GM19035 (cell line): ENCODE data around the gene STXBP5.
A peak's percentile ranks its signal among the peaks of the same experiment; 100 is the strongest.
"Not testable (repeated sequence)": the region's sequence is repeated elsewhere in the genome, so short reads cannot be mapped to it uniquely, and the experiment has no call there.

ENCODE experiments used
- ATAC-seq: cut with Tn5 transposase; IDR thresholded peaks from one replicate; pipeline ENCODE4 v1.9.1; 2021; ENCODE audit not compliant: unreplicated experiment

Gene STXBP5

DNA sequence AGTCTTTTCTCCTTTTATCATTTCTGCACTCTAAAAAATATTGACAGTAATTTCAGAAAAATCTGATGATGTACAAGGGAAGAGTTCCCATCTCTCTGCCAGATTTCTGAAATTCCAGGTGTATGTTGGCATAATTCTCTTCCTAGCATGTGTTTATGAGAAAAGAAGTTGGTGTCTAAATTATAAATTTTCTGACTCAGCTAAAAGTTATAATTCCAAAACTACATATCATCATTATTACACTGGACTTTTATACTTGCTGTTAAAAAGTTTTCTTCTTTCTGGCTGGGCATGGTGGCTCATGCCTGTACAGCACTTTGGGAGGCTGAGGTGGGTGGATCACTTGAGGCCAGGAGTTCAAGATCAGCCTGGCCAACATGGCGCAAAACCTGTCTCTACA lies 168.6 kb downstream of the STXBP5 start:
- ATAC-seq: no peak

- no peak for ATAC-seq
Observed at GRCh38 chr6:147378819-147379218, 174.6 kb downstream of the STXBP5 start.

- not testable (repeated sequence) for ATAC-seq
Observed at GRCh38 chr6:147380841-147381240, 176.6 kb downstream of the STXBP5 start.

DNA sequence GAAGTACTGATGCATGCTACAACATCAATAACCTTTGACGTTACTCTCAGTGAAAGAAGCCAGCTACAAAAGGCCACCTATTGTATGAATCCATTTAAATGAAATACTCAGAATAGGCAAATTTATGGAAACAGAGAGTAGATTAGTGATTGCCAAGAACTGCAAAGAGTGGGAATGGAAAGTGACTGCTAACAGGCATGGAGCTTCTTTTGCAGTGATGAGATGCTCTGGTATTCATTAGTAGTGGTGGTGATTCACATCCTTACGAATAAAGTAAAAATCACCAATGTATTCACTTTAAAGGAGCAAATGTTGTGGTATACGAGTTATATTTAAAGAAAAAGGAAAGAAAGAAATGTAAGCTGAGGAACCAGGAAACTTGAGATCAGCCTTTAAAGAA lies 177.5 kb downstream of the STXBP5 start:
- ATAC-seq: no peak

DNA sequence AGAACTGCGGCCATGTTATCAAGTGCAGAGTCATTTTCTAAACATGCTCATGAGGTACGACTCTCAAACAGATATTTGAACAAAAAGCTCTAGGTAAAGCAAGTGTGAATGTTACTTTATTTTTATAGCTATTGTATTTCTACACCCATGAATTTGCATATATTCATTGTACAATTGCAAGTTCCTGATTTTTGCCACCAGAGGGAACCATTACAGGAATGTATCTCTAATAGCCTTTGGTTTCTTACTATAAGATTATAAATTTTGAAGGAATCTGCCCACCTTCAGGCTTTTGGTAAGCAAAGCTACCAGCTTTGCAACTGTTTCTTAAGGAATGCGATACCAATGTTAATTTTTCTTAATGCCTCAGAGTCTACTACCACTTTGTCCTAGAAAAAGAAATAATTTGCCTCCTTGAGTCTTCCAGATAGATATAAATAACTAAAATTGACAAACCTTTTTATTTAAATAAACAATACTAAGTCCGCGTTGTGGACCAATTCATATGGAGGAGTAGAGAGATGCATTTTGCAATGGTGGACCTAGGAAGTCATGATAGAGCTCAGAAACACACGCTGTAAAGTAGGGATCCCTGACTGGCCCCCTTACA lies 178.8 kb downstream of the STXBP5 start:
- ATAC-seq: no peak

DNA sequence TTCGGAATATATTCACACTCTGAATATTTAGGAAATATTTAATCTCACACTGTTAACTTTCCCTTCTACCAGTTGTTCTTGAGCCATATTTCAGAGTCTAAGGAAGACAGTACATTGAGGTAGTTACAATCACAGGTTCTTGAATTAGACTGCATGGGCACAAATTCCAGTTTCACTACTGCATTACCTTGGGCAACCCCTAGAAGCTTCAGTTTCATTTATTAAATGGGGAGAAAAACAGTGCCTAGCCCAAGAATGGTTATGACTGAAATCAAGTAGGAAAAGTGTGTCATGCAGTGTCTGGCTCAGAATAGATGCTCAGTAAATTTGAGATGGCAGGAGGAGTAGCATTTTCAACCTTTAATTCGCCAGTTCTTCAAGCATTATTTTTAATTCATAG lies 179.8 kb downstream of the STXBP5 start:
- ATAC-seq: no peak

GRCh38 chr6:147384737-147385710 lies 180.8 kb downstream of the STXBP5 start:
- peak; percentile 65 for ATAC-seq

DNA sequence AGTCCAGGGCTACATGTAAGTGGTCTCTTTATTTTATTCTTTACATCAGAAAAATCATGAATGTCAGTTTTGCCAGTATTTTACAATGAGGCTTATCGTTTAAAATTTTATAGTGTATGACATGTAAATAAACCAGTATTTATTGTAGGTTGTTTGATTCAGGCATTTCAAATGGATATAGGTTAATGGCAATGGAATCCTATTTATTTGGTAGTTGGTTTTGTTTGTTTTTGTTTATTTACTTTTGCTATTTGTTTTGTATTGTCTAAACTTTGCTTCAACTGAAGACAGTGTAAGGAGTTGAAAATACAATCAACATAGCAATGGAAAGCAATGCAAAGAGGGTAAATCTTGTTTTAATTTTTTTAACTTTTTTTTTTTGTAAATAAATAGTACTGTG lies 185.2 kb downstream of the STXBP5 start:
- ATAC-seq: no peak

DNA sequence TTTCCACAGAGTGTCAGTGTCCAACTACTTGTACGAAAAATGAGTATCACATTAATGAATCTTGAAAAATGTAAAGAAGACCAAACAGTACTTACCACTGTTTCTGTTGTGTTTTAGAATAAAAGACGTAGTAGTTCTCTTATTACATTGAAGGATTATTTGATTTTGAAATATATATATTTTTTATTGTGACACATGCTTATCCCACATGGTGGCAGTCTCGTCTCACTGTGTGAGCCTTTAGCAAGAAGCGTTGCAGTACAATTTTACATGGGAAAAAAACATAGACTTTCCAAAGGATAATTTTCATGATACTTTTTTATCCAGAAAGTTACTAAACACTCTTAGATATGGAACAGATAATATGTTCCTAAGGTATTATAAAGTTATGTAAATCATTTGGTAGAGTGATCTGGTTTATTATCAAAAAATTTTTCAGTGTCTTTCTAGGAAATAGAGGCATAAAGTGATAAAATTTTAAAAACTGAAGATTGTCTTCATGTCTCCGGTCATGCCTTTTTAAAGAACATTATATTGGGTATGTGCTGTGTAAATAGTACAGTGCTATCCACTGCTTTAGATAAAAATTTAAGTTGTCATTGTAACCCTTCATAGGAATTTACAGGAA lies 186.8 kb downstream of the STXBP5 start:
- ATAC-seq: no peak

DNA sequence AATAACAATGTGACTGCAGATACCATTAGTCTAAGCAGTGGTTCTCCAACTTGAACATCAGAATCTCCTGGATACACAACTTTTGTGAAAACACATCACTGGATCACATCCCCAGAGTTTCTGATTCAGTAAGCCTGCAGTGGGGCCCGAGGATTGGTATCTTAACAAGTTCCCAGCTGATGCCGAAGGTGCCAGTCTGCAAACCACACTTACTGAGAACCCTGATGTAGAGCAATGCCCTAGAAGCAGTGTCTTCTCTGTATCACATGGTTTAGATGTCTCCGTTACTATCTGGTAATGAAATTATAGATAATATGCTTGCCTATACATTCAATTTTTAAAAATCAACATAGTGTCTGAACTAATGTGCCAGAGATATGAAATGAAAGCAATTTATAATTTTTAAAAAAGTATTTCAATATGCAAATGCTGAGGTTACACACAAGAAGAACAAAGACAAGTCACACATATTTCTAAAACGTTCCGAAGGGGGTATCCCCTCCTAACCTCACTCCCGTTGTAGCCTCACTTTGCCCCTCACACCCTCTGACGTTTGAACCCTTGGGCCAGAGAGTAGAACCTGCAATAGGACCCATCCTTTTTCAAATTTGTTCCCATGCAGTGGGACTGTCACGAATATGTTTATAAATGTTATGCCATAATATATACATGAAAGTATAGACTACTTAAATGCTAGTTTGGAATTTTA lies 188.9 kb downstream of the STXBP5 start:
- no peak for ATAC-seq

GRCh38 chr6:147395158-147395557 lies 190.9 kb downstream of the STXBP5 start:
- no peak for ATAC-seq

DNA sequence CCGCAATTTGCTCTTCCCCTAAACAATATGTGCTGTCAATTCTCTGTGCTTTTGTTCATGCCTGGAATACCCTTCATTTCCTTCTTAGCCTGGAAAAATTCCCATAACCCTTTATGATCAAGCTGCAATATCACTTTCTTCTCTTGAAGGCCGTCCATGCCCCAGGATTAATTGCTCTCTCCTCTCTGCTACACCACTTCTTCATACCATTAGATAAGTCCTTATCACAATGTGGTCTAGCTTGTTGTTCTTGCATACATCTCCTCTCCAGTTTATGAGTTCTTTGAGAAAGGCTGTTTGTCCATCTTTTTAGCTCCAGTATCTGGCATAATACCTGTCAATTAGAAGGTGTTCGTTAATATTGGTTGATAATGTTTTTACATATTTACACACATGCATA lies 193.1 kb downstream of the STXBP5 start:
- no peak for ATAC-seq

DNA sequence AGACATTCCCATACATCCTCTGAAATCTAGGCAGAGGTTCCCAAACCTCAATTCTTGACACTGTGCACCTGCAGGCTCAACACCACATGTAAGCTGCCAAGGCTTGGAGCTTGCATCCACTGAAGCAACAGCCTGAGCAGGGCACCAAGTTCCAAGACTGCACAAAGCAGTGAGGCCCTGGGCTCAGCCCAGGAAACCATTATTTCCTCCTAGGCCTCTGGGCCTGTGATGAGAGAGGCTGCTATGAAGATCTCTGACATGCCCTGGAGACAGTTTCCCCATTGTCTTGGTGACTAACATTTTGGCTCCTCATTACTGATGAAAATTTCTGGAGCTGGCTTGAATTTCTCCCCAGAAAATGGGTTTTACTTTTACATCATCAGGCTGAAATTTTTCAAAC lies 196.8 kb downstream of the STXBP5 start:
- no peak for ATAC-seq

DNA sequence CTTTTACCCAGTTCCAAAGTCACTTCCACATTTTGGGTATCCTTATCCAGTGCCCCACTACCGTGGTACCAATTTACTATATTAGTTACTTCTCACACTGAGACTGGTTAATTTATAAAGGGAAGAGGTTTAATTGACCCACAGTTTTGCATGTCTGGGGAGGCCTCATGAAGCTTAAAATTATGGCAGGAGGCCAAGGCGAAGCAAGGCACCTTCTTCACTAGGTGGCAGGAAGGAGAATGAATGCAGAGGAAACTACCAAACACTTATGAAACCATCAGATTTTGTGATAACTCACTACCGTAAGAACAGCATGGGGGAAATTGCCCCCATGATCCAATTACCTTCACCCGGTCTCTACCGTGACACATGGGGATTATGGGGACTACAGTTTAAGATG lies 197.6 kb downstream of the STXBP5 start:
- ATAC-seq: no peak

GRCh38 chr6:147406783-147407182 lies 202.6 kb downstream of the STXBP5 start:
- ATAC-seq: no peak

DNA sequence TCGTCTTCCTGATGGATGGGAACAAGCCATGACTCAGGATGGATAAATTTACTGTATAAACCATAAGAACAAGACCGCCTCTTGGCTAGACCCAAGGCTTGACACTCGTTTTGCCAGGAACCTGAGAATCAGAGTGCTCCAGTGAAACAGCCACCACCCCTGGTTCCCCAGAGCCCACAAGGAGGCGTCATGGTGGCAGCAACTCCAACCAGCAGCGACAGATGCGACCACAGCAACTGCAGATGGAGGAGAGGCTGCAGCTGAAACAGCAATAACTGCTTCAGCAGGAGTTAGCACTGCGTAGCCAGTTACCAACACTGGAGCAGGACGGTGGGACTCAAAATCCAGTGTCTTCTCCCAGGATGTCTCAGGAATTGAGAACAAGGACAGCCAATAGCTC lies 203.4 kb downstream of the STXBP5 start:
- ATAC-seq: no peak

- no peak for ATAC-seq
Observed at GRCh38 chr6:147416622-147417021, 212.4 kb downstream of the STXBP5 start.

DNA sequence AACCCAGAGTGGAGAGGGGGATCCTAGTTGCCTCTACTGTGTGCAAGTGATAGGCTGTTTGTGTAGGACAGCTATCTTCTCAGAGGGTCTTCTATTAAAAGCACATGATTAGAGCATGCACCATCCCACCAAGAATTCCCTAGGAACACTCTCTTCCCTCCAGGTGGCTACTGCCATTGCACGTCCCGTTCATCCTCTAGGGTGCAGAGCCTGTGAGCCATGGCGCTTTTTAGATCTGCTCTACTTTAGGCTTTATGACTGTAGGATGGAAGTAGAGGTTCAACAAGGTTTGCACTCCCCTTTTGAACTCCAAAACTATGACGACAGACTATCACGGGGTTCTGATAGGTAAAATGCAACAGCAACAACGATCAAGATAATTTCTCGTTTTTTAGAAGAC lies 213.7 kb downstream of the STXBP5 start:
- no peak for ATAC-seq

DNA sequence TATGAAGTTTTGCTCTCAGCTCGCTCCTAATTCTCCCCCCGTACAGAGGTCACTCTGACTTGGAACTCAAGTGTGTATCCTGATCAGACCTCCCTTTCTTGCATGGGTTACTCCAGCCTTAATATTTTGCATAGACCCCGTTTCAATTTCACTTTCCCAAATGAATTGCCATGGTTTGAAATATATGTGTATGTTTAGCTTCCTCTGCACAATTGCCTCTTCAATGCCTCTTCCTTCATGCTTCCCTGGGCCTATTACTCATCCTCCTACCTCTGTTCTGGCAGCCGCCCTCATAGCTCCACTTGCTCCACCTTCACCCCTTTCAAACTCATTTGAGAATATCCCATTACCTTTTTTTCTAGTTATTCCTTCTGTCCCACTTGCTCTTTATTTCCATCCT lies 214.3 kb downstream of the STXBP5 start:
- ATAC-seq: no peak

- ATAC-seq: no peak
Observed at GRCh38 chr6:147421903-147422302, 217.7 kb downstream of the STXBP5 start.

DNA sequence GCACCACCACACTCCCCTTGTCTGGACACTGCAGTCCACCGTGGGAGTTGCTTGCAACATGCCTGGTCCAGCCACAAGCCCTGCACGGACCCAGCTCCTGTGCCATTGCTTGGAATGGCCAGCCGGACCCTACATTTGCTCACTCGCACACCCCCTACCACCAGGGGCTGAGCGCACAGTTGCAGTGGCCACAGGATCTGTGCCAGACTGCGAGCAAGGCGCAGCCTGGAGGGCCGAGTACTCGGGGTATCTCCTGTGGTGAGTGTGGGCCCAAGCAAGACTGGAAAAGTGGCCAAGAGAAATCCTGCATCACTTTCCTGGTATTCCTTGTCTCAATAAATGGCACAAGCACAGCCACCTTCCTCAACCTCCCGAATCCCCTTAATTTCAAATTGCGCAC lies 218.9 kb downstream of the STXBP5 start:
- no peak for ATAC-seq
